Naive thymus-derived CD4-positive, alpha-beta T cell (primary cell): ENCODE data around the gene MARCHF9. TPM values are rescaled to one million over a fixed set of nuclear protein-coding genes. Genes with fewer than 3 reads are reported as not detected.

ENCODE experiments used
- ATAC-seq: fragments of 150-1000 bp; cut with Tn5 transposase; 2 replicates; pipeline ENCODE4 v1.10.0; 2021; ENCODE audit warnings: mild to moderate bottlenecking, moderate library complexity
- CTCF ChIA-PET: fragments of 350-600 bp; sonication (Branson Sonifier 250); formaldehyde crosslinking; loops from one replicate; lab custom pipeline; 2021; ENCODE audit warnings: antibody characterized with exemption; lab: Charles Lee
- POLR2A ChIA-PET: fragments of 350-600 bp; sonication (Branson Sonifier 250); formaldehyde crosslinking; loops from one replicate; lab custom pipeline; 2021; ENCODE audit warnings: antibody characterized with exemption, inconsistent platforms; lab: Charles Lee
- DNase-seq, 9 donors: peaks; one replicate each; pipeline versions ENCODE4 v3.0.0 to v3.0.0-alpha.2; 2020 to 2022; ENCODE audit warnings: mixed read lengths in 1 of 9
- H3K27ac ChIP-seq: one replicate; pipeline ENCODE4 v1.7.0; 2013; ENCODE audit warnings: mild to moderate bottlenecking, low read depth, low read length, moderate library complexity
- H3K27me3 ChIP-seq, 2 donors: one replicate each; pipeline ENCODE4 v1.7.0; 2013; ENCODE audit warnings: low read length in 2 of 2, mild to moderate bottlenecking in 2 of 2, moderate library complexity in 2 of 2; ENCODE audit not compliant: control insufficient read depth in 2 of 2, insufficient read depth in 2 of 2
- H3K36me3 ChIP-seq, 3 experiments: 1 replicate in 2 of 3; 2 replicates in 1 of 3; pipeline ENCODE4 v1.7.0; 2013; ENCODE audit warnings: low read length in 3 of 3, mild to moderate bottlenecking in 3 of 3, moderate library complexity in 1 of 3; ENCODE audit not compliant: insufficient read depth in 3 of 3, control insufficient read depth in 2 of 3
- H3K4me1 ChIP-seq, 2 donors: one replicate each; pipeline ENCODE4 v1.7.0; 2013; ENCODE audit warnings: low read length in 2 of 2, mild to moderate bottlenecking in 2 of 2, moderate library complexity in 1 of 2; ENCODE audit not compliant: control insufficient read depth in 2 of 2, insufficient read depth in 2 of 2
- H3K4me3 ChIP-seq: 2 replicates; pipeline ENCODE4 v1.7.0; 2013; ENCODE audit warnings: mild to moderate bottlenecking, low read length
- H3K9me3 ChIP-seq, 3 experiments: 1 replicate in 2 of 3; 2 replicates in 1 of 3; pipeline ENCODE4 v1.7.0; 2013; ENCODE audit warnings: low read length in 3 of 3; ENCODE audit not compliant: control insufficient read depth in 2 of 3
- H3K27ac Mint-ChIP-seq, 9 donors: one replicate each; pipeline ENCODE4 v1.8.0; 2020 to 2022; ENCODE audit warnings: mixed read lengths in 9 of 9, mild to moderate bottlenecking in 8 of 9, moderate library complexity in 5 of 9, inconsistent platforms in 2 of 9
- H3K27me3 Mint-ChIP-seq, 5 donors: one replicate each; pipeline ENCODE4 v1.8.0; 2021 to 2022; ENCODE audit warnings: mixed read lengths in 5 of 5, mild to moderate bottlenecking in 1 of 5
- H3K36me3 Mint-ChIP-seq, 5 donors: one replicate each; pipeline ENCODE4 v1.8.0; 2020 to 2022; ENCODE audit warnings: mixed read lengths in 5 of 5, mild to moderate bottlenecking in 3 of 5, inconsistent platforms in 1 of 5
- H3K4me1 Mint-ChIP-seq, 7 donors: one replicate each; pipeline ENCODE4 v1.8.0; 2020 to 2022; ENCODE audit warnings: mixed read lengths in 7 of 7, mild to moderate bottlenecking in 3 of 7, inconsistent platforms in 1 of 7
- H3K4me3 Mint-ChIP-seq, 10 donors: one replicate each; pipeline ENCODE4 v1.8.0; 2020 to 2022; ENCODE audit warnings: mild to moderate bottlenecking in 10 of 10, mixed read lengths in 10 of 10, moderate library complexity in 6 of 10, inconsistent platforms in 2 of 10
- H3K9me3 Mint-ChIP-seq, 11 donors: one replicate each; pipeline ENCODE4 v1.8.0; 2020 to 2022; ENCODE audit warnings: mixed read lengths in 11 of 11, mild to moderate bottlenecking in 4 of 11, inconsistent platforms in 1 of 11, moderate library complexity in 1 of 11
- intact Hi-C, 2 donors: fragments of 100-400 bp; cut with micrococcal nuclease; formaldehyde crosslinking; loops; one replicate each; pipeline ENCODE4 v1.15.1; 2023
- polyA plus RNA-seq, 2 donors: library from polyadenylated mRNA; unstranded; fragments of 300-500 nt; fragmentation: Illumina TruSeq; gene quantifications; one replicate each; pipeline ENCODE4 v1.2.3, GENCODE V29; 2021
- total RNA-seq, 6 experiments: library from RNA in 5 of 6; stranded (reverse) in 5 of 6; gene quantifications; 1 replicate in 5 of 6; 2 replicates in 1 of 6; pipeline ENCODE4 v1.2.3 and lab custom pipeline; 2021 to 2026

MARCHF9 gene
- total and polyA plus RNA-seq, 7 experiments from 2014 or later = 3.2 to 61.7 (median 40.5) TPM

- POLR2A ChIA-PET = interaction anchor here (0.9 kb wide), 1 partner anchor 19 kb away, joined by 3 read pairs; no protein-coding TSS in a partner anchor
- CTCF ChIA-PET = no interaction called here
- Mint-ChIP-seq H3K9me3 (peaks cover 0 to 2% (median 0%) of the 10 kb centered on the region in 11 donors), H3K4me3 (peak overlapping the region; percentile 48 to 95 (median 72)), H3K36me3 (peaks cover 0 to 22% (median 13%) of the 10 kb centered on the region in 5 donors), H3K27ac (peak overlapping the region; percentile 76 to 97 (median 86)), H3K27me3 (no peaks in the 10 kb centered on the region), H3K4me1 (peaks cover 28 to 64% (median 50%) of the 10 kb centered on the region in 7 donors)
- no peaks in the 10 kb centered on the region for H3K27me3 ChIP-seq
- H3K27ac ChIP-seq = peak overlapping the region; percentile 91
- no peaks in the 10 kb centered on the region for H3K9me3 ChIP-seq
- H3K4me3 ChIP-seq = peak overlapping the region; percentile 73
- intact Hi-C loops = no loop called here
- H3K4me1 ChIP-seq = peaks cover 35 to 36% of the 10 kb centered on the region in 2 donors
- peaks cover 7 to 48% (median 8%) of the 10 kb centered on the region in 3 experiments for H3K36me3 ChIP-seq
- DNase-seq (no peak), ATAC-seq (no peak)
These were observed 15.5 kb upstream of the MARCHF9 start for GRCh38 chr12:57739387-57739786.

DNA sequence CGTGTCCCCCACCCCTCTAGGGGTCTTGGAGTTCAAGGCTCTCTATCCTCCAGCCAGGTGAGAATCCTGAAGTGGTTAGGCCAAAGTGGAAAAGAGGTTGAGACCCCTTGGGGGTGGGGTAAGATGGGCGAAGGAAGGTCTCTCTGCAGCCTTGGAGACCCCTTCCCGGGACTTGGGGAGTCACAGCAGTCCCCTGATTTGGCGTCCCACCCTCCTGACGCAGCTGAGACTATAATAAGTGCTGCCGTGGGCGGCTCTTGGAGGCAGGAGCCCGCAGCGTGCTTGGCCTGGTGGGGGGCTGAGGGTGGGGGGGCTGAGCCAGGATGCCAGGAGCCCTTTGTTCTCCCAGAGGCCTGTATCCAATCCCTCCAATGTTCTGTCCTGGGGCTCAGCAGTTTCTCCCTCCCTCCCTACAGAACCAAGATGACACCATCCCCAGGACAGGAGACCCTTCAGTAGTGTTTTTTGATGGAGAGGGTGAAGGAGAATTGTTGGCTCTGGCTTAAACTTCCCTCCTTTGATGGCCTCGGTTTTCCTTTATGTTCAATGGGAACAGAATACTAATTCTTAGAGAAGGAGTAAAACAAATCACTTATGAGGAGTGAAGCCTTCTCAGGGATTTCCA, 14.9 kb upstream of the MARCHF9 start:
- H3K4me1 ChIP-seq = peaks cover 36% of the 10 kb centered on the region in 2 donors
- peak overlapping the region; percentile 91 for H3K27ac ChIP-seq
- Mint-ChIP-seq H3K4me3 (peak overlapping the region; percentile 58 to 95 (median 90)), H3K4me1 (peaks cover 30 to 64% (median 50%) of the 10 kb centered on the region in 7 donors), H3K27ac (peak overlapping the region; percentile 80 to 97 (median 89)), H3K9me3 (peaks cover 0 to 2% (median 0%) of the 10 kb centered on the region in 11 donors), H3K36me3 (peaks cover 0 to 19% (median 6%) of the 10 kb centered on the region in 5 donors), H3K27me3 (no peaks in the 10 kb centered on the region)
- H3K4me3 ChIP-seq = peak overlapping the region; percentile 73
- POLR2A ChIA-PET = interaction anchor here (0.8 to 2.6 kb wide), 4 partner anchors 15 to 42 kb away, joined by 3 to 17 read pairs (median 4); partner anchors contain the start of gene MARCHF9
- CTCF ChIA-PET = interaction anchor here (0.5 to 2.8 kb wide), 4 partner anchors 10 to 96 kb away, joined by 3 to 11 read pairs (median 4); partner anchors contain the start of genes EEF1AKMT3 and METTL1
- DNase-seq = no peak
- no peaks in the 10 kb centered on the region for H3K27me3 ChIP-seq
- H3K9me3 ChIP-seq = no peaks in the 10 kb centered on the region
- ATAC-seq = no peak
- H3K36me3 ChIP-seq = peaks cover 1 to 42% (median 3%) of the 10 kb centered on the region in 3 experiments
- intact Hi-C loops = loop anchor here (2.0 to 10.0 kb wide), 9 partner anchors 13 to 1813 kb away; partner anchors contain the start of genes MARCHF9 (in 2 of the 2), RPL41 (in 2 of the 2), ZC3H10 (in 2 of the 2) and ARHGAP9 (in 1 of the 2)

DNA sequence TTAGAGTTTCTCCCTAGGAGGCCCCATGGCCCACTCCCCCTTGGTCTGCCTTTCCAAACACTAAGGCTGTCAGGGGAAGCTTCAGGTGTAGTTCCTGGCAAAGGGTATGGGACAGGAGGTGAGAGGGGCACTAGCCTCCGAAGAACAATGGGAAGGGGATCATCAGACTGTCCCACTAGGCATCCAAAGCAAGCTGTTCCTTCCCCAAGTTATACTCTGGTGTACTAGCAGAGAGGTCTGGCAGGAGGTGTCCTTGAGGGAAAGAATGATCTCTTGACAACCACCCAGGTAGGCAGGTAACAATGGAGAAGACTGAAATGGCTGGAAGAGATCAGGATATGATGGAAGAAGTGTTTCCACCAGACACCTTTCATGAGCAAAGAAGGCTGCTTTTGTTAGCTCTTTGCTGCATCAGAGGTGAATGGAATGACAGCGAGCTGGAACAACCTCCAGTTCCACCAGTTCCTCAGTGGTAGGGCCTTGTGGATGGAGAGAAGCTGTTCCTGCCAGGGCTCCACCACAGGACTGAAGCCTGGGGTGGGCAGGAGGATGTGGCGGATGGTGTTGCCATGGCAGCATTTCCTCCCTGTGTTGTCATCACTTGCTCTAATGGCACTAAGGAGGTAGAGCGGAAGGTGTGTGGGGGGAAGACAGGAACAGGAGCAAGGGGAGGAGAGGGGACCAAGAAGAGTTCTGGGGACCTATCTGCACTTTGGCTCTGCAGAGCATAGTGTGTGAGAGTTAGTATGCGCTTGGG, 14.1 kb upstream of the MARCHF9 start:
- no peaks in the 10 kb centered on the region for H3K27me3 ChIP-seq
- peaks cover 0 to 21% (median 6%) of the 10 kb centered on the region in 5 donors for H3K36me3 Mint-ChIP-seq
- no peaks in the 10 kb centered on the region for H3K27me3 Mint-ChIP-seq
- H3K9me3 ChIP-seq = no peaks in the 10 kb centered on the region
- ChIA-PET POLR2A (interaction anchor here (0.6 to 2.6 kb wide), 17 partner anchors 10 to 1070 kb away, joined by 3 to 17 read pairs (median 4); partner anchors contain the start of genes CDK4, CYP27B1, MARCHF9 and PIP4K2C), CTCF (interaction anchor here (0.7 to 2.8 kb wide), 8 partner anchors 9 to 164 kb away, joined by 3 to 11 read pairs (median 3); partner anchors contain the start of genes EEF1AKMT3 and METTL1)
- peaks cover 0 to 34% (median 3%) of the 10 kb centered on the region in 3 experiments for H3K36me3 ChIP-seq
- peaks cover 0 to 2% (median 0%) of the 10 kb centered on the region in 11 donors for H3K9me3 Mint-ChIP-seq
- H3K27ac Mint-ChIP-seq = peak overlapping the region; percentile 82 to 95 (median 90)
- DNase-seq = peak; percentile 38 to 91 (median 86)
- peak overlapping the region; percentile 91 for H3K27ac ChIP-seq
- peak; percentile 70 for ATAC-seq
- H3K4me3 ChIP-seq = peak overlapping the region; percentile 73
- peaks cover 35 to 68% (median 57%) of the 10 kb centered on the region in 7 donors for H3K4me1 Mint-ChIP-seq
- H3K4me3 Mint-ChIP-seq = peak overlapping the region; percentile 81 to 97 (median 91)
- intact Hi-C loops = loop anchor here (1.0 to 10.0 kb wide), 15 partner anchors 14 to 1814 kb away; partner anchors contain the start of genes DDIT3 (in 2 of the 2), GLI1 (in 2 of the 2), MARCHF9 (in 2 of the 2) and RPL41 (in 2 of the 2)
- peaks cover 40 to 42% of the 10 kb centered on the region in 2 donors for H3K4me1 ChIP-seq

DNA sequence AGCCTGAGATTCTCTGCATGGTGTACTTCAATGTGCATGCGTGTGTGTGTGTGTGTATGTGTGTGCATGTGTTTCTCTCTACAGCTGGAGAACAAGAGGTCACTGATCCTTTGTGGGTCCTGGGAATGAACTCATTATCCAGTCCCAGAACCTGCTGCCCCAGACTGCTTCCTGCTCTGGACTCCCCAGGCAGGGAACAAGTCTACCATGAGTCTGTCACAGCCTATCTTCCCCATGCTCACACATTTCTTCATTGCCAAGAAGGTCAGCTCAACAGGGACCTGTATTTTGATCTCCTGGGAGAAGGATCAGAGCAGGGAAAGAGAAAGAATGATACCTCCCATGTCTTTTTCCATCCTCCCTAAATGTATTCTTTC, 13.5 kb upstream of the MARCHF9 start:
- H3K4me3 Mint-ChIP-seq = peak overlapping the region; percentile 81 to 97 (median 91)
- H3K27ac ChIP-seq = peak overlapping the region; percentile 91
- POLR2A ChIA-PET = interaction anchor here (0.6 to 2.6 kb wide), 15 partner anchors 9 to 1070 kb away, joined by 3 to 17 read pairs (median 4); partner anchors contain the start of genes CDK4, CYP27B1, MARCHF9 and PIP4K2C
- peaks cover 41 to 44% of the 10 kb centered on the region in 2 donors for H3K4me1 ChIP-seq
- H3K4me1 Mint-ChIP-seq = peaks cover 40 to 71% (median 62%) of the 10 kb centered on the region in 7 donors
- peaks cover 0 to 28% (median 3%) of the 10 kb centered on the region in 3 experiments for H3K36me3 ChIP-seq
- no peak for ATAC-seq
- H3K9me3 Mint-ChIP-seq = peaks cover 0 to 2% (median 0%) of the 10 kb centered on the region in 11 donors
- intact Hi-C loops = loop anchor here (1.0 to 10.0 kb wide), 15 partner anchors 13 to 1814 kb away; partner anchors contain the start of genes DDIT3 (in 2 of the 2), GLI1 (in 2 of the 2), MARCHF9 (in 2 of the 2) and RPL41 (in 2 of the 2)
- peak overlapping the region; percentile 82 to 95 (median 90) for H3K27ac Mint-ChIP-seq
- no peaks in the 10 kb centered on the region for H3K27me3 Mint-ChIP-seq
- H3K9me3 ChIP-seq = no peaks in the 10 kb centered on the region
- peaks cover 0 to 20% (median 5%) of the 10 kb centered on the region in 5 donors for H3K36me3 Mint-ChIP-seq
- DNase-seq = peak in 1 of 9 donors; percentile 18
- H3K27me3 ChIP-seq = no peaks in the 10 kb centered on the region
- CTCF ChIA-PET = interaction anchor here (0.7 to 2.8 kb wide), 8 partner anchors 9 to 164 kb away, joined by 3 to 11 read pairs (median 3); partner anchors contain the start of gene CYP27B1
- peak overlapping the region; percentile 73 for H3K4me3 ChIP-seq

DNA sequence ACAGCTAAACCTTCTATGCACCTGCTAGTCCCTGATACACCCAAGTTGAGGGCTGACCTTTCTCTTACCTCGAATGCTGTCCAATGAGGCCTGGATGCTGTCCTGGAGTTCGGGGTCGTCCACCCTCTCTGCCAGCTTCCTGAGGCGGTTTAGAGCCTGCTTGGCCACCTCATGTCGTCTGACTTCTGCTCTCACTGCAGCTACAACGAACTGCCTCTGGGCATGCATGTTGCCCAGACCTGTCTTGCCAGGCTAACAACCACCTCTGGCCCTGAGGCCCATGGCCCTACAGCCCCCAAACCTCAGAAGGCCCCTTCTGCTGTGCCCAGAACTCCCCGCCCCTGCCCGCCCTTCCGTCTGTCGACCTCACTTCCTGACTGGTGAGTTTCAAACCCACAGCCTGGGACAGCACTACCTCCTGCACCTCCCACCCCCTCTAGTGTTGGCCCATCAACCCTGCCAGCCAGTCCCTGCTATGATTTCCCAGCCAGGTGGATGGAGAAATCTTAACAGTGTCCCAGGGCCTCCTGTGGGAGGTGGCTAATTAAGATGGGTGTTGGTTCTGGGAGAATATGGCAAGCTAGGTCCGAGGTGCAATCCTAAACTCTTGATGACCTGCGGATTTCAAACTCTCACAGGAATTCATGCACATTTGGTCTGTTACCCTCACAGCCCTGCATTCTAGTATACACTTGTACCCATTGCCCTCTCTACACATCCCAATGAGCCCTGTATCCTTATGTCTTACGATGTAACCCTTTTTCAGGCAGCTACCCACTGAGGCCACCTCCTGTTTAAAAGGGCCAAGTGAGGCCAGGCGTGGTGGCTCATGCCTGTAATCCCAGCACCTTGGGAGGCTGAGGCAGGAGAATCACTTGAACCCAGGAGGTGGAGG, 12.8 kb upstream of the MARCHF9 start:
- ATAC-seq (peak; percentile 69), DNase-seq (peak; percentile 37 to 80 (median 78))
- H3K4me3 Mint-ChIP-seq = peak overlapping the region; percentile 81 to 97 (median 91)
- Histone ChIP-seq H3K9me3 (no peaks in the 10 kb centered on the region), H3K4me3 (peak overlapping the region; percentile 73), H3K4me1 (peaks cover 41 to 44% of the 10 kb centered on the region in 2 donors), H3K27ac (peak overlapping the region; percentile 91), H3K27me3 (no peaks in the 10 kb centered on the region), H3K36me3 (peaks cover 0 to 26% (median 0%) of the 10 kb centered on the region in 3 experiments)
- H3K9me3 Mint-ChIP-seq = peaks cover 0 to 2% (median 0%) of the 10 kb centered on the region in 11 donors
- peak overlapping the region; percentile 82 to 95 (median 90) for H3K27ac Mint-ChIP-seq
- H3K27me3 Mint-ChIP-seq = no peaks in the 10 kb centered on the region
- H3K36me3 Mint-ChIP-seq = peaks cover 0 to 16% (median 0%) of the 10 kb centered on the region in 5 donors
- intact Hi-C loops = loop anchor here (1.0 to 10.0 kb wide), 18 partner anchors 13 to 1815 kb away; partner anchors contain the start of genes B4GALNT1 (in 2 of the 2), DDIT3 (in 2 of the 2), GLI1 (in 2 of the 2) and MARCHF9 (in 2 of the 2)
- CTCF ChIA-PET = interaction anchor here (0.6 to 2.8 kb wide), 9 partner anchors 8 to 414 kb away, joined by 3 to 11 read pairs (median 3); partner anchors contain the start of gene CYP27B1
- peaks cover 42 to 73% (median 61%) of the 10 kb centered on the region in 7 donors for H3K4me1 Mint-ChIP-seq
- POLR2A ChIA-PET = interaction anchor here (0.6 to 2.6 kb wide), 14 partner anchors 8 to 223 kb away, joined by 3 to 17 read pairs (median 4); partner anchors contain the start of genes CDK4, CYP27B1, MARCHF9 and PIP4K2C
